Nucleus accumbens (tissue), 56 donors: ENCODE measurements around the gene PTPRN2.
A peak's percentile ranks its signal among the peaks of the same experiment; 100 is the strongest.
"Not testable (repeated sequence)": the region's sequence is repeated elsewhere in the genome, so short reads cannot be mapped to it uniquely, and the experiment has no call there.

Experiments
- DNase-seq, 56 donors: peaks; one replicate each; lab custom pipeline; 2025; lab: John Stamatoyannopoulos, UW

PTPRN2 gene

GRCh38 chr7:157904866-157905570, 682.6 kb downstream of the PTPRN2 start:
- DNase-seq, result no peak

GRCh38 chr7:157904211-157904865, 683.3 kb downstream of the PTPRN2 start:
- DNase-seq, result no peak

GRCh38 chr7:157903710-157904109, 683.9 kb downstream of the PTPRN2 start:
- DNase-seq, result peak in 27 of 56 donors; percentile 3 to 67 (median 27)

- DNase-seq, result no peak
Observed at GRCh38 chr7:157903296-157903695, 684.3 kb downstream of the PTPRN2 start.

- DNase-seq, result not testable (repeated sequence)
Observed at GRCh38 chr7:157901816-157902610, 685.6 kb downstream of the PTPRN2 start.

GRCh38 chr7:157901166-157901565, 686.5 kb downstream of the PTPRN2 start:
- no peak for DNase-seq

GRCh38 chr7:157900556-157900955, 687.1 kb downstream of the PTPRN2 start:
- DNase-seq, result no peak

GRCh38 chr7:157900011-157900410, 687.6 kb downstream of the PTPRN2 start:
- no peak for DNase-seq

- DNase-seq, result peak in 5 of 56 donors; percentile 25 to 44 (median 36)
Observed at GRCh38 chr7:157898802-157899505, 688.7 kb downstream of the PTPRN2 start.

- no peak for DNase-seq
Observed at GRCh38 chr7:157898261-157898660, 689.4 kb downstream of the PTPRN2 start.

GRCh38 chr7:157897681-157898080, 689.9 kb downstream of the PTPRN2 start:
- no peak for DNase-seq

GRCh38 chr7:157896774-157897555, 690.7 kb downstream of the PTPRN2 start:
- DNase-seq, result no peak

GRCh38 chr7:157896376-157896675, 691.3 kb downstream of the PTPRN2 start:
- not testable (repeated sequence) for DNase-seq

GRCh38 chr7:157895520-157896375, 691.9 kb downstream of the PTPRN2 start:
- DNase-seq, result no peak

GRCh38 chr7:157895098-157895497, 692.5 kb downstream of the PTPRN2 start:
- DNase-seq, result not testable (repeated sequence)

- no peak for DNase-seq
Observed at GRCh38 chr7:157893535-157894044, 694.0 kb downstream of the PTPRN2 start.

GRCh38 chr7:157892751-157893523, 694.7 kb downstream of the PTPRN2 start:
- DNase-seq, result no peak

GRCh38 chr7:157890921-157891401, 696.7 kb downstream of the PTPRN2 start:
- no peak for DNase-seq
